ENCODE data around the gene TMEM51.

The TMEM51 gene

DNA sequence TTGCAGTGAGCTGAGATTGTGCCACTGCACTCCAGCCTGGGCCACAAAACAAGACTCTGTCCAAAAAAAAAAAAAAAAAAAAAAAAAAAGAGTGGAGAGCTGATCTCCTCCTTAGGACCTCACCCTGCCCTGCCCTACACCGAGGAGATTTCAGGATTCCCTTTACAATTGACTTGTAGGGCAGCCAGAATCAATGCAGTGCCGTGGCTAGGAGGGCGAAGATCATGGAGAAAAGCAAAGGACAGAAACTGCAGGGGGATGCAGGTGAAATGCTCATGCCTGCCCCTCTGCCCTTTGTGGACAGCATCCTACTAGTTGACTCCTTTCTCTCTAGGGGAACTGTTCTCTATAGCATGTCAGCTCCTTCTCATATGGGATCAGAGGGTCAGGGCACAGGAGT lies 103.0 kb downstream of the TMEM51 start:
- Mint-ChIP-seq H3K36me3 (ENCODE audit: insufficient read depth) (no peaks in the 10 kb centered on the region), H3K9me3 (no peaks in the 10 kb centered on the region), H3K4me1 (ENCODE audit: low read depth in 2 of 2) (peaks cover 25 to 32% of the 10 kb centered on the region in 2 donors), H3K4me3 (no peak overlapping the region), H3K27me3 (peaks cover 0 to 8% of the 10 kb centered on the region in 2 donors), H3K27ac (no peak overlapping the region)
- DNase-seq: no peak
- no peak for ATAC-seq (replicated peaks)

- Mint-ChIP-seq H3K4me3 (no peak overlapping the region), H3K4me1 (ENCODE audit: low read depth in 2 of 2) (peaks cover 23 to 32% of the 10 kb centered on the region in 2 donors), H3K36me3 (ENCODE audit: insufficient read depth) (no peaks in the 10 kb centered on the region), H3K9me3 (no peaks in the 10 kb centered on the region), H3K27me3 (peaks cover 0 to 15% of the 10 kb centered on the region in 2 donors), H3K27ac (no peak overlapping the region)
- no peak for ATAC-seq (replicated peaks)
- no peak for DNase-seq
Observed at GRCh38 chr1:15257309-15257708, 103.8 kb downstream of the TMEM51 start.

- ATAC-seq (replicated peaks) (no peak), DNase-seq (no peak)
- H3K4me1 Mint-ChIP-seq (ENCODE audit: low read depth in 2 of 2): peaks cover 12 to 15% of the 10 kb centered on the region in 2 donors
- H3K36me3 Mint-ChIP-seq (ENCODE audit: insufficient read depth): no peaks in the 10 kb centered on the region
- H3K9me3 Mint-ChIP-seq: no peaks in the 10 kb centered on the region
- H3K4me3 Mint-ChIP-seq: no peak overlapping the region
- peaks cover 0 to 26% of the 10 kb centered on the region in 2 donors for H3K27me3 Mint-ChIP-seq
- no peak overlapping the region for H3K27ac Mint-ChIP-seq
Observed at GRCh38 chr1:15258833-15259621, 105.5 kb downstream of the TMEM51 start.

DNA sequence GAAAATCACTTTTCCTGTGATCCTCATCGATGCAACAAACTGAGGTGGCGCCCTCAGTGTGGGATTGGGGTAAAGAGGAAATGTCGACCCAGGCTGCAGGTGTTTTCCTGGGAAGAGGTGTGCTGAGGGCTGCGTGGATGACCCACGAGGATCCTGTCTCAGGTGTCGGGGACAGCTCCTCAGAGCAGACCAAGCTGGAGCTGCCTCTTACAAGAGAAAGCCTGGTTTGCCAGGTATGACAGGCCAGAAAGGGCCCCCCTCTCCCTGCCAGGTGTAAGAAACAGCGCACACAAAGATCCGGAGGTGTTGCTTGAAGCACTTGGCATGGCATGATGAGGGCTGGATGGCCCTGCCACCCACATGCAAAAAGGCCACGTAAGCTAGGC lies 106.1 kb downstream of the TMEM51 start:
- Mint-ChIP-seq H3K9me3 (no peaks in the 10 kb centered on the region), H3K27me3 (peaks cover 1 to 27% of the 10 kb centered on the region in 2 donors), H3K36me3 (ENCODE audit: insufficient read depth) (no peaks in the 10 kb centered on the region), H3K4me3 (no peak overlapping the region), H3K4me1 (ENCODE audit: low read depth in 2 of 2) (peaks cover 11 to 14% of the 10 kb centered on the region in 2 donors), H3K27ac (no peak overlapping the region)
- ATAC-seq (replicated peaks) (no peak), DNase-seq (no peak)

GRCh38 chr1:15260418-15261154 lies 107.0 kb downstream of the TMEM51 start:
- no peaks in the 10 kb centered on the region for H3K9me3 Mint-ChIP-seq
- H3K27ac Mint-ChIP-seq: peak overlapping the region in 1 of 2 donors; percentile 78
- no peaks in the 10 kb centered on the region for H3K36me3 Mint-ChIP-seq (ENCODE audit: insufficient read depth)
- no peak for DNase-seq
- peaks cover 6 to 37% of the 10 kb centered on the region in 2 donors for H3K27me3 Mint-ChIP-seq
- H3K4me3 Mint-ChIP-seq: peak overlapping the region in 1 of 2 donors; percentile 69
- H3K4me1 Mint-ChIP-seq (ENCODE audit: low read depth in 2 of 2): peaks cover 11 to 14% of the 10 kb centered on the region in 2 donors
- ATAC-seq (replicated peaks): no peak

DNA sequence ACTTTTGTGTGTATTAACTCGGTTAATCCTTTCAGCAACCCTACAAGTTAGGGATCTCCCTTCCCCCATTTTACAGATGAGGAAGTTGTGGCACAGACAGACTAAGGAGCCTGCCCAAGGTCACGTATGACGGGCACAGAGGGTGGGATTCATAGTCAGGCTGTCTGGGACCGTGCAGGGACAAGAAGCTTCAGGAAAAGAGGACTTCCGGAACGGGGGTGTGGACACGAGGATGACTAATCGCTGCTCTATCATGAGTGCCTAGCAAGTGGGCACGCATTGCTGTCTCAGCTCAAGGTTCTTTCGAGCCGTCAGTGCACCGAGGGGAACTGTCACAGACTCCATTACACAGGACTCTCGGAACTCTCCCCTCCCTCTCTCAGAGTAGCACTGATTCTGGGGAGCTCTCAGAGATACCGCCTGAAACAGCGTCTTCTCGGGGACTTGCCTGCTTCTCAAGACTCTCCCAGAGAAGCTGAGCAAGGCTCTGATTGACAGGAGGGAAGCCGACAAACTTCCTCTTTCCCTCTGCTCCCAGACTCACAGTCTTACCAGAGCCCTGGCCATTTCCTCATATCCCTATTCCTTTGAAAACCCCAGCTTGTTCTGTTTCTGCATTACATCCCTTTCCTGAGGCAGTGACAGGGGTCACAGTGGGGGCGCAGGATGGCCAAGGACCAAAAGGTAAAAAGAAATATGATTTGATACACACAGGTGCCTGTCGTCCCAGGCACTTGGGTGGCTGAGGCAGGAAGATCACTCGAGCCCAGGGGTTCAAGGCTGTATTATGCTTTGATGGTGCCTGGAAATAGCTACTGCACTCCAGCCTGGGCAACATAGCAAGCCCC lies 107.8 kb downstream of the TMEM51 start:
- Mint-ChIP-seq H3K4me3 (peak overlapping the region; percentile 37 to 69), H3K36me3 (ENCODE audit: insufficient read depth) (no peaks in the 10 kb centered on the region), H3K27ac (peak overlapping the region; percentile 11 to 78), H3K27me3 (peaks cover 9 to 45% of the 10 kb centered on the region in 2 donors), H3K9me3 (no peaks in the 10 kb centered on the region), H3K4me1 (ENCODE audit: low read depth in 2 of 2) (peaks cover 11 to 14% of the 10 kb centered on the region in 2 donors)
- no peak for DNase-seq
- peak; percentile 26 for ATAC-seq (replicated peaks)

GRCh38 chr1:15262003-15262377 lies 108.4 kb downstream of the TMEM51 start:
- no peaks in the 10 kb centered on the region for H3K9me3 Mint-ChIP-seq
- no peak for ATAC-seq (replicated peaks)
- peak overlapping the region; percentile 37 to 69 for H3K4me3 Mint-ChIP-seq
- peak overlapping the region; percentile 11 to 78 for H3K27ac Mint-ChIP-seq
- peaks cover 13 to 51% of the 10 kb centered on the region in 2 donors for H3K27me3 Mint-ChIP-seq
- DNase-seq: no peak
- peaks cover 11 to 14% of the 10 kb centered on the region in 2 donors for H3K4me1 Mint-ChIP-seq (ENCODE audit: low read depth in 2 of 2)
- H3K36me3 Mint-ChIP-seq (ENCODE audit: insufficient read depth): no peaks in the 10 kb centered on the region

DNA sequence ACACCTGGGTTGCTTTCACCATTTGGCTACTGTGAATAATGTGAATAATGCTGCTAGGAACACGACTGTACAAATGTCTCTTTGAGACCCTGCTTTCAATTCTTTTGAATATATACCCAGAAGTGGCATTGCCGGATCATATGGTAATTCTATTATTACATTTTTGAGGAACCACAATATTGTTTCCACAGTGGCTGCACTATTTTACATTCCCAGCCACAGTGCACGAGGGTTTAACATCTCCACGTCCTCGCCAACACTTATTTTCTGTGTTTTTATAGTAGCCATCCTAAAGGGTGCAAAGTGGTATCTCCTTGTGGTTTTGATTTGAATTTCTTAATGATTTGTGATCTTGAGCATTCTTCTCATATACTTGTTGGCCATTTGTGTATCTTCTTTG lies 109.2 kb downstream of the TMEM51 start:
- Mint-ChIP-seq H3K4me3 (no peak overlapping the region), H3K9me3 (no peaks in the 10 kb centered on the region), H3K4me1 (ENCODE audit: low read depth in 2 of 2) (peaks cover 11 to 14% of the 10 kb centered on the region in 2 donors), H3K27ac (no peak overlapping the region), H3K27me3 (peaks cover 13 to 54% of the 10 kb centered on the region in 2 donors), H3K36me3 (ENCODE audit: insufficient read depth) (no peaks in the 10 kb centered on the region)
- no peak for DNase-seq
- no peak for ATAC-seq (replicated peaks)

DNA sequence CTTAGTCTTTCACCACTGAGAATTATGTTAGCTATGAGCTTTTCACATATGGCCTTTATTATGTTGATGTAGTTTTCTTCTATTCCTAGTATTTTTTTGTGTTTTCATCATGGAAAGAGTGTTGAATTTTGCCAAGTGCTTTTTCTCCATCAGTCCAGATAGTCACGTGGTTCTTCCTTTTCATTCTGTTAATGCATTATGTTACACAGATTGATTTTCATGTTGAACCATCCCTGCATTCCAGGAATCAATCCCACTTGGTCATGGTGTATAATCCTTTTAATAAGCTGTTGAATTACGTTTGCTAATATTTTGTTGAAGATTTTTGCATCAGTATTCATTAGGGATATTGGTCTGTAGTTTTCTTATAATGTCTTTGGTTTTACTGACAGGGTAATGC lies 111.2 kb downstream of the TMEM51 start:
- peaks cover 19 to 61% of the 10 kb centered on the region in 2 donors for H3K27me3 Mint-ChIP-seq
- H3K4me3 Mint-ChIP-seq: no peak overlapping the region
- no peaks in the 10 kb centered on the region for H3K9me3 Mint-ChIP-seq
- no peaks in the 10 kb centered on the region for H3K36me3 Mint-ChIP-seq (ENCODE audit: insufficient read depth)
- ATAC-seq (replicated peaks) (no peak), DNase-seq (no peak)
- no peak overlapping the region for H3K27ac Mint-ChIP-seq
- peaks cover 11 to 14% of the 10 kb centered on the region in 2 donors for H3K4me1 Mint-ChIP-seq (ENCODE audit: low read depth in 2 of 2)

Data from effector memory CD8-positive, alpha-beta T cell (primary cell).